Epithelial cell of proximal tubule (primary cell): ENCODE results near the gene PRKD1. TPM values are rescaled to one million over a fixed set of nuclear protein-coding genes. Genes with fewer than 3 reads are reported as not detected.

Experiments used
- DNase-seq: peaks from one replicate; pipeline ENCODE4 v3.0.0-alpha.2; 2011; ENCODE audit warnings: low read depth
- H3K4me3 ChIP-seq: 2 replicates; pipeline ENCODE4 v1.5.1; 2011; ENCODE audit warnings: low read depth, mild to moderate bottlenecking, low read length
- CTCF ChIP-seq: conservative IDR thresholded peaks from 2 replicates; pipeline ENCODE4 v1.5.1; 2012; ENCODE audit warnings: low read depth, mild to moderate bottlenecking, low read length
- total RNA-seq: library from RNA; depleted of rRNA; stranded (reverse); fragments of >200 nt; gene quantifications from 2 replicates; pipeline ENCODE4 v1.2.3, GENCODE V29; 2015

Gene PRKD1
- total RNA-seq, 1 donor from 2014 or later, result 6.5 TPM

DNA sequence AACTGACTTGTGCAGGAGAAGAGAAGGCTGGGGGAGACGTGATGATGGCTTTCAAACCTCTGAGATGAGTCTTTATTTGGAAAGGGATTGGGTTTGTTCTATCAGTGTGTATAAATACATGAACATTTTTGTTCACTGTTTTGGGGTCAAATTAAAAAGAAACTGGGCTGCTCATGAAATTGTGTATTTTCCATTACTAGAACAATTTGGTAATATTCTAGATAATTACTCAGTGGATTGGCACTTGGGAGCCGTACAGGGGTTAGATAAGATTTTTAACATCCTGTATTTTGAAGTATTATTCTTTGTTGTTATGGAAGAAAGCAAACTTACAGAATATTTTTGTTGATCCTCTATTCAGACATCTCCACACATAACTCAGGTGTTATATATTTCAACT lies 340.6 kb downstream of the PRKD1 start:
- no peak for TF ChIP-seq CTCF
- DNase-seq, result no peak
- H3K4me3 ChIP-seq, result no peak overlapping the region

GRCh38 chr14:29584992-29585391 lies 342.7 kb downstream of the PRKD1 start:
- peak; percentile 33 for DNase-seq
- TF ChIP-seq CTCF, result no peak
- H3K4me3 ChIP-seq, result no peak overlapping the region

GRCh38 chr14:29580763-29581162 lies 346.9 kb downstream of the PRKD1 start:
- DNase-seq, result no peak
- no peak overlapping the region for H3K4me3 ChIP-seq

DNA sequence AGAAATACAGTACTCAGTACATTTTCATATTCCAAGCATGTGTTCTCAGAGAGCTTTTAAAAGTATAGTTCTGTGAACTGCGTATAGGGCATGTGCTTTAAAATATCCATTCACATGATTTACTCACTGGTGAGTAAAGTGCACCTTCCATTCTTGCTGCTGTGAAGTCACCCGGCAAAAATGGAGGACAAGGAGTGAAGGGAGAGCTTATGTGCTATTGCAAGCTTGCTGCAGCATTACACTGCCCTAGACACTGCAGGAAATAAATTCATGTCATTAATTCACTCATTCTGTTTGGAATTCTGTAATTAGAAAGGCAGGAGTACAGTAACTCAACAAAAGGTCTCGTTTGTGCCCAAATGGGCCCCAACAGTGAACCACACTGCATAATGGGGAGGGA lies 347.8 kb downstream of the PRKD1 start:
- no peak for TF ChIP-seq CTCF
- no peak overlapping the region for H3K4me3 ChIP-seq
- no peak for DNase-seq

More at GRCh38 chr14:29580763-29581162, 346.9 kb downstream of the PRKD1 start:
- no peak for TF ChIP-seq CTCF

- TF ChIP-seq CTCF, result no peak
- DNase-seq, result no peak
- H3K4me3 ChIP-seq, result no peak overlapping the region
Observed at GRCh38 chr14:29576927-29577326, 350.7 kb downstream of the PRKD1 start.

- no peak for TF ChIP-seq CTCF
- no peak overlapping the region for H3K4me3 ChIP-seq
- DNase-seq, result no peak
Observed at GRCh38 chr14:29569194-29569593, 358.5 kb downstream of the PRKD1 start.

GRCh38 chr14:29566194-29566593 lies 361.5 kb downstream of the PRKD1 start:
- no peak overlapping the region for H3K4me3 ChIP-seq
- no peak for DNase-seq
- no peak for TF ChIP-seq CTCF
